ENCODE data around the gene SH2D6.
"Not testable (repeated sequence)": the region's sequence is repeated elsewhere in the genome, so short reads cannot be mapped to it uniquely, and the experiment has no call there.

Gene SH2D6

GRCh38 chr2:85409845-85410583 lies 8.5 kb upstream of the SH2D6 start, which contains the start of gene CAPG:
Gene CAPG (minus strand): TSS chr2:85410366. CDS start chr2:85402145, 8,221 bp downstream.
- H3K27ac Mint-ChIP-seq, result peak within 1 kb of the TSS; percentile 50

GRCh38 chr2:85410584-85411404 lies 7.7 kb upstream of the SH2D6 start:
- Mint-ChIP-seq H3K9me3 (no peaks in the 10 kb centered on the region), H3K27ac (peak overlapping the region; percentile 18), H3K27me3 (no peaks in the 10 kb centered on the region), H3K36me3 (ENCODE audit: low read depth) (no peaks in the 10 kb centered on the region), H3K4me1 (ENCODE audit: low read depth) (peaks cover 50% of the 10 kb centered on the region), H3K4me3 (peak overlapping the region; percentile 70)
- no peak for DNase-seq

More at GRCh38 chr2:85409845-85410583, 8.5 kb upstream of the SH2D6 start, which contains the start of gene CAPG:
- Mint-ChIP-seq H3K27me3 (no peaks in the 10 kb centered on the region), H3K4me1 (ENCODE audit: low read depth) (peaks cover 57% of the 10 kb centered on the region), H3K4me3 (peak within 1 kb of the TSS; percentile 70), H3K9me3 (peaks cover under 1% of the 10 kb centered on the region), H3K36me3 (ENCODE audit: low read depth) (peaks cover 2% of the 10 kb centered on the region)
- DNase-seq, result peak; percentile 59

- H3K4me3 Mint-ChIP-seq, result no peak overlapping the region
Observed at GRCh38 chr2:85411405-85411748, 7.1 kb upstream of the SH2D6 start.

GRCh38 chr2:85413592-85414420 lies 4.7 kb upstream of the SH2D6 start:
- peak; percentile 71 for DNase-seq
- H3K4me3 Mint-ChIP-seq, result peak overlapping the region; percentile 76
- H3K4me1 Mint-ChIP-seq (ENCODE audit: low read depth), result peaks cover 38% of the 10 kb centered on the region
- H3K36me3 Mint-ChIP-seq (ENCODE audit: low read depth), result no peaks in the 10 kb centered on the region
- H3K27ac Mint-ChIP-seq, result peak overlapping the region; percentile 33
- no peaks in the 10 kb centered on the region for H3K27me3 Mint-ChIP-seq
- H3K9me3 Mint-ChIP-seq, result no peaks in the 10 kb centered on the region

More at GRCh38 chr2:85411405-85411748, 7.1 kb upstream of the SH2D6 start:
- no peak for DNase-seq
- H3K27me3 Mint-ChIP-seq, result no peaks in the 10 kb centered on the region
- no peak overlapping the region for H3K27ac Mint-ChIP-seq
- no peaks in the 10 kb centered on the region for H3K36me3 Mint-ChIP-seq (ENCODE audit: low read depth)
- H3K9me3 Mint-ChIP-seq, result no peaks in the 10 kb centered on the region
- peaks cover 44% of the 10 kb centered on the region for H3K4me1 Mint-ChIP-seq (ENCODE audit: low read depth)

GRCh38 chr2:85414421-85414759 lies 4.1 kb upstream of the SH2D6 start:
- not testable (repeated sequence) for H3K9me3 Mint-ChIP-seq; H3K27ac Mint-ChIP-seq; H3K36me3 Mint-ChIP-seq (ENCODE audit: low read depth); DNase-seq; H3K4me3 Mint-ChIP-seq; H3K27me3 Mint-ChIP-seq
- peaks cover 38% of the 10 kb centered on the region for H3K4me1 Mint-ChIP-seq (ENCODE audit: low read depth)

- Mint-ChIP-seq H3K27me3 (no peaks in the 10 kb centered on the region), H3K27ac (no peak overlapping the region), H3K4me3 (no peak overlapping the region), H3K9me3 (no peaks in the 10 kb centered on the region), H3K4me1 (ENCODE audit: low read depth) (peaks cover 38% of the 10 kb centered on the region), H3K36me3 (ENCODE audit: low read depth) (no peaks in the 10 kb centered on the region)
- DNase-seq, result no peak
Observed at GRCh38 chr2:85414761-85415553, 3.6 kb upstream of the SH2D6 start.

- Mint-ChIP-seq H3K9me3 (no peaks in the 10 kb centered on the region), H3K4me3 (no peak overlapping the region), H3K27ac (no peak overlapping the region), H3K4me1 (ENCODE audit: low read depth) (peaks cover 37% of the 10 kb centered on the region), H3K27me3 (no peaks in the 10 kb centered on the region), H3K36me3 (ENCODE audit: low read depth) (no peaks in the 10 kb centered on the region)
- no peak for DNase-seq
Observed at GRCh38 chr2:85415980-85416650, 2.4 kb upstream of the SH2D6 start.

GRCh38 chr2:85419009-85419675 lies 628 bp downstream of the SH2D6 start:
- DNase-seq, result no peak
- H3K27me3 Mint-ChIP-seq, result no peaks in the 10 kb centered on the region
- peak overlapping the region; percentile 99 for H3K27ac Mint-ChIP-seq
- H3K36me3 Mint-ChIP-seq (ENCODE audit: low read depth), result no peaks in the 10 kb centered on the region
- H3K9me3 Mint-ChIP-seq, result no peaks in the 10 kb centered on the region
- peak overlapping the region; percentile 89 for H3K4me3 Mint-ChIP-seq
- H3K4me1 Mint-ChIP-seq (ENCODE audit: low read depth), result peaks cover 29% of the 10 kb centered on the region

- Mint-ChIP-seq H3K27me3 (no peaks in the 10 kb centered on the region), H3K27ac (peak overlapping the region; percentile 60), H3K9me3 (no peaks in the 10 kb centered on the region), H3K36me3 (ENCODE audit: low read depth) (no peaks in the 10 kb centered on the region), H3K4me1 (ENCODE audit: low read depth) (peaks cover 26% of the 10 kb centered on the region), H3K4me3 (peak overlapping the region; percentile 39)
- peak; percentile 98 for DNase-seq
Observed at GRCh38 chr2:85420536-85421259, 2.2 kb downstream of the SH2D6 start.

- peaks cover 26% of the 10 kb centered on the region for H3K4me1 Mint-ChIP-seq (ENCODE audit: low read depth)
- H3K27ac Mint-ChIP-seq, result no peak overlapping the region
- H3K27me3 Mint-ChIP-seq, result no peaks in the 10 kb centered on the region
- DNase-seq, result no peak
- H3K4me3 Mint-ChIP-seq, result no peak overlapping the region
- no peaks in the 10 kb centered on the region for H3K9me3 Mint-ChIP-seq
- H3K36me3 Mint-ChIP-seq (ENCODE audit: low read depth), result no peaks in the 10 kb centered on the region
Observed at GRCh38 chr2:85421260-85422071, 3.0 kb downstream of the SH2D6 start.

- Mint-ChIP-seq H3K4me3 (no peak overlapping the region), H3K4me1 (ENCODE audit: low read depth) (peaks cover 26% of the 10 kb centered on the region), H3K27me3 (no peaks in the 10 kb centered on the region), H3K27ac (no peak overlapping the region), H3K9me3 (no peaks in the 10 kb centered on the region), H3K36me3 (ENCODE audit: low read depth) (no peaks in the 10 kb centered on the region)
- DNase-seq, result no peak
Observed at GRCh38 chr2:85422072-85422457, 3.6 kb downstream of the SH2D6 start.

GRCh38 chr2:85423525-85423924 lies 5.0 kb downstream of the SH2D6 start:
- peaks cover 23% of the 10 kb centered on the region for H3K4me1 Mint-ChIP-seq (ENCODE audit: low read depth)
- H3K27me3 Mint-ChIP-seq, result no peaks in the 10 kb centered on the region

More at GRCh38 chr2:85423525-85423924, 5.0 kb downstream of the SH2D6 start:
- DNase-seq, result no peak
- no peaks in the 10 kb centered on the region for H3K9me3 Mint-ChIP-seq
- no peaks in the 10 kb centered on the region for H3K36me3 Mint-ChIP-seq (ENCODE audit: low read depth)
- no peak overlapping the region for H3K27ac Mint-ChIP-seq
- H3K4me3 Mint-ChIP-seq, result no peak overlapping the region

Measured in activated T-cell treated with anti-CD3 and anti-CD28 coated beads, Interleukin-2, amount 50 U/mL, for 24 hours (primary cell).